ENCODE results near the gene MLH3.
A peak's percentile ranks its signal among the peaks of the same experiment; 100 is the strongest.

DNA sequence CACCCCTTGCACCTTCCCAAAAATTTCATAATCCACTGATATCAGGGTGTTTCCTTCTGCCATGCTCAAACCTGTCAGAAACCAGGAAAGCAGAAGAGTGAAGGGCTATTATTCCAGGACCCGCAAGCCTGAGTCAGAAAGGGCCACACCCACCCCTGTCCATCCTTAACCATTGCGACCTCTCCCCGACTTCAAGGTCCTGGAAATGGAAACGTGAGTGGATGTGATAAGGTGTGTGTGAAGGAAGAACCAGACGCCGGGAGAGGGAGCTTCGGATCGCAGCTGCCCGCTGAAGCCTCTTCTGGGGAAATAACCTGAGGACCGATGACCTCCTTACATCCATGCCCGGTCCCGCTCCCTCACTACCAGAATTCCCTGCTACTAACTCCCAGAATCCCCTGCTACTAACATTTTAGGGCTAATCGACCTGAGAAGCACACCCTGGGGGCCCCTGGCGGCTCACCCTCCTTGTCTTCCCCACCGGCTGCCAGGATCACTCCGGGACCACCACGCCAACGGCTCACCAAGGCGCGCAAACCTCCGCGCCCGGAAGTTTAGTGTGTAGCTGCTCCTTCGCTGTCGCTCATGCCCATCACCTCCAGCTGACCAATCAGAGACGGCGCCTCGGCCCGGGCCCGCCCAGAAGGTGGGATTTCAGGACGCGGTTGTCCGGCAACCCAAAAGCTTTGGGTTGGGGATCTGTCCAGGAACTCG, 12.4 kb upstream of the MLH3 start, which contains the start of gene ACYP1:
- TF ChIP-seq, protein P1, sequence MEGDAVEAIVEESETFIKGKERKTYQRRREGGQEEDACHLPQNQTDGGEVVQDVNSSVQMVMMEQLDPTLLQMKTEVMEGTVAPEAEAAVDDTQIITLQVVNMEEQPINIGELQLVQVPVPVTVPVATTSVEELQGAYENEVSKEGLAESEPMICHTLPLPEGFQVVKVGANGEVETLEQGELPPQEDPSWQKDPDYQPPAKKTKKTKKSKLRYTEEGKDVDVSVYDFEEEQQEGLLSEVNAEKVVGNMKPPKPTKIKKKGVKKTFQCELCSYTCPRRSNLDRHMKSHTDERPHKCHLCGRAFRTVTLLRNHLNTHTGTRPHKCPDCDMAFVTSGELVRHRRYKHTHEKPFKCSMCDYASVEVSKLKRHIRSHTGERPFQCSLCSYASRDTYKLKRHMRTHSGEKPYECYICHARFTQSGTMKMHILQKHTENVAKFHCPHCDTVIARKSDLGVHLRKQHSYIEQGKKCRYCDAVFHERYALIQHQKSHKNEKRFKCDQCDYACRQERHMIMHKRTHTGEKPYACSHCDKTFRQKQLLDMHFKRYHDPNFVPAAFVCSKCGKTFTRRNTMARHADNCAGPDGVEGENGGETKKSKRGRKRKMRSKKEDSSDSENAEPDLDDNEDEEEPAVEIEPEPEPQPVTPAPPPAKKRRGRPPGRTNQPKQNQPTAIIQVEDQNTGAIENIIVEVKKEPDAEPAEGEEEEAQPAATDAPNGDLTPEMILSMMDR (IDR thresholded peaks at IDR 0.05) = peak; percentile 15
- no peak for TF ChIP-seq EZH2 (IDR thresholded peaks at IDR 0.05)
- TF ChIP-seq EZH2phosphoT487 (IDR thresholded peaks at IDR 0.05) = no peak

All from neural progenitor cell (in vitro differentiated cells).